HL-60 (cell line): ENCODE results near the gene CAMTA1.

ENCODE experiments used
- CTCF ChIP-seq: IDR thresholded peaks from one replicate; pipeline ENCODE4 v1.5.1; 2011; ENCODE audit warnings: low read length, control low read depth, inconsistent platforms; ENCODE audit not compliant: insufficient read depth
- GABPA ChIP-seq: IDR thresholded peaks from 2 replicates; pipeline ENCODE4 v1.6.1; 2012; ENCODE audit warnings: low read depth
- POLR2AphosphoS5 ChIP-seq: IDR thresholded peaks from 2 replicates; pipeline ENCODE4 v1.6.1; 2012; ENCODE audit warnings: low read depth
- REST ChIP-seq: IDR thresholded peaks from 2 replicates; pipeline ENCODE4 v1.6.1; 2012; ENCODE audit warnings: low read depth; ENCODE audit not compliant: insufficient replicate concordance
- SPI1 ChIP-seq: IDR thresholded peaks from 2 replicates; pipeline ENCODE4 v1.6.1; 2012; ENCODE audit warnings: low read depth, mild to moderate bottlenecking, borderline replicate concordance

DNA sequence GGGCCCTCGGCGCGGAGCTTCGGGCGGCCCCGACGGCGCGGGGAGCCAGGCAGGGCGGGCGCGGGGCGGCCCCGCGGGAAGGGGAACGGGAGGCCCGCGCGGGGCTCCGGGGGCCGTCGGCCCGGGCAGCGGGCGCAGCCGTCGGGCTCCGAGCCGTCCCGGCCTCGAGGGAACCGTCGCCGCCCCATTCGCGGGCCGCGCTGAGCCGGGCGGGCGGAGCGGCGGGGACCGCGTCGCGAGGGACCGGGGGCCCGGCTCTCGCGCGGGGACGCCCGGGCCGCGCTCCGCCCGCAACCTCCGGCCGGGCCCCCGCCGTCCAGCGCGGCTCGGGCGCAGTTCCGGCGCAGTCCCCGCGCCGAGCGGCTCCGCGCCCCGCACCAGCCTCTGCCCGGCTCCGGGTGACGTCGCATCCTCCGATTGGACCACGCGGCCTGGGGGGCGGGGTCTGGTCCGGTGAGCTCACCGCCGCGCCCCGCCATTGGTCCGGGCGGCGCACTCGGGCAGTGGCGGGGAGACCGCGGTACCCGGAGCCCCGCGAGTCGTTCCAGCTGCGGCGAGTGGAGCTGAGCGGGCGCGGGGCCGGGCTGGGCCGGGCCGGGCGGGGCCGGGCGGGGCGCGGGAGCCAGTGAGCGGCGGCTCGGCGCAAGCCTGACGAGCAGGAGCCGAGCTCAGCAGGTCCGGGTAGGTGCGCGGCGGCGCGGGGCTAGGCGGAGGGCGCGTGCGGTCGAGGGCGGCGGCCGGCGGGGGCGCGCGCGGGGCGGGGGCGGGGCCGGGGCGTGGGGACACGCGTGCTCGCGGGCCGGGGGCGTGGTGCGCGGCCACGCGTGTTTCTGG is 919.2 kb downstream of the CAMTA1 start:
- TF ChIP-seq CTCF, result no peak
- TF ChIP-seq POLR2AphosphoS5, result no peak
- TF ChIP-seq REST, result no peak
- TF ChIP-seq GABPA, result no peak
- no peak for TF ChIP-seq SPI1
